GM21825 (cell line): ENCODE results near the gene TANC1.

ENCODE experiments used
- ATAC-seq: cut with Tn5 transposase; IDR thresholded peaks from one replicate; pipeline ENCODE4 v1.9.1; 2021; ENCODE audit warnings: mild to moderate bottlenecking, moderate library complexity; ENCODE audit not compliant: unreplicated experiment

The TANC1 gene

GRCh38 chr2:159211447-159212396 is 243.3 kb downstream of the TANC1 start:
- no peak for ATAC-seq

DNA sequence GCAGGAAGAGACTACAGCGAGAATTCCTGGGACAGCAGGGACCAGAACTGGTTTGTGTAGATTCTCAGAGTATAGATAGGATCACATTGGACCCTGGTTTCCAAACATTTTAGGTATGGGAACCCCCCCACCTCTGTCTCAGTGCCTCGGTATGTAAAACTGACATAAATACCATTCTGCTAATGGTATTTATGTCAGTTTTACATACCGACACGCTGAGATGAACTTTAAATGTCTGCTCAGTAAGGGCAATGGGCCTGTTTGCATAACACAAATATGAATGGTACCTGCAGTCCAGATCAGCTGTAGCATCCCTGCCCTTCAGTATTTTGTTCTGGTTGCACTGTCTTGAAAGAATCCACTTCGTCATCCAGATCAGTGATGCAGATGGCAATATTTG is 244.9 kb downstream of the TANC1 start:
- no peak for ATAC-seq

DNA sequence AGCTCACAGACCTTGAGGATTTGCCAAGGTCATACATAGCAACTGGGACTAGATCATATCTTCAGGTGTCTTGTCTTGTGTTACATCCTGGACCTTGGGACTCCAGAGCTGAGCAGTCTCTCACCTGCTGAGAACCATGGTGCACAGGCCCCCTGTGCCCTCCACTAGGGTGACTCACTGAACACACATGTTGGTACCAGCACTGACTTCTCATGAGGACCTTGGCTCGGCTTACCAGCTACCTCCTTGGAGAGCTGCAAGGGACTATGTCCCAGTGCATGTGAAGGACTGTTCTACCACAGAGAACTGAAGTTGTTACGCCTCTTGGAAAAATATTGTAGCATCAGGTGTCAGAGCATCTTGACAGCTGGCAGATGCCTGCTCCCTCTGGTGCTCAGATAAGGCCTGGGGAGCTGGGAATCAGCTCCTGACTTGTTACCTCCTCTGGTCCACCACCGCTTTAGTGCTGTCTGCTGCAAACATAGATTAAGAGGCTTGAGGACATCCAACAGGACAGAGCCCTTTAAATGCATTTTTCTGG is 246.0 kb downstream of the TANC1 start:
- no peak for ATAC-seq

GRCh38 chr2:159215116-159215515 is 246.7 kb downstream of the TANC1 start:
- ATAC-seq, result no peak

GRCh38 chr2:159217676-159218075 is 249.2 kb downstream of the TANC1 start:
- no peak for ATAC-seq

DNA sequence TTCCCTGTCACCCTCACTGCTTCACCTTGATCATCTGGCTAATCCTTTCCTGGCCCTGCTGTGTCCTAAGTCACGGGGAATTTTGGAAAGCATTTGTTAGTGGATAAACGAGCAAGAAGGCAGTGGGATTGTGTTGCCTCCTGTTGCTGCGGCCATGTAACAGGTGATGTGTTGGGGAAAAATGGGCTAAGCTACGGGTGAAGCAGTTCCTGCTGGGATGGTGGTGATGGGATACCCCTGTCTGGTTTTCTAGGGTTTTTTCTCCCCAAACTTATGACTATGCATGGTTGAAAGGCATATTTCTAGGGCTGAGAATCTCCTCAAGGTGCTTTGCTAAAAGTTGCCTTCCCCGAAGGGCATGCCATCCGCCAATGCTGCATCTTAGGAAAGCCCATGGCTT is 249.9 kb downstream of the TANC1 start:
- no peak for ATAC-seq

GRCh38 chr2:159219394-159219998 is 251.1 kb downstream of the TANC1 start:
- ATAC-seq, result no peak

DNA sequence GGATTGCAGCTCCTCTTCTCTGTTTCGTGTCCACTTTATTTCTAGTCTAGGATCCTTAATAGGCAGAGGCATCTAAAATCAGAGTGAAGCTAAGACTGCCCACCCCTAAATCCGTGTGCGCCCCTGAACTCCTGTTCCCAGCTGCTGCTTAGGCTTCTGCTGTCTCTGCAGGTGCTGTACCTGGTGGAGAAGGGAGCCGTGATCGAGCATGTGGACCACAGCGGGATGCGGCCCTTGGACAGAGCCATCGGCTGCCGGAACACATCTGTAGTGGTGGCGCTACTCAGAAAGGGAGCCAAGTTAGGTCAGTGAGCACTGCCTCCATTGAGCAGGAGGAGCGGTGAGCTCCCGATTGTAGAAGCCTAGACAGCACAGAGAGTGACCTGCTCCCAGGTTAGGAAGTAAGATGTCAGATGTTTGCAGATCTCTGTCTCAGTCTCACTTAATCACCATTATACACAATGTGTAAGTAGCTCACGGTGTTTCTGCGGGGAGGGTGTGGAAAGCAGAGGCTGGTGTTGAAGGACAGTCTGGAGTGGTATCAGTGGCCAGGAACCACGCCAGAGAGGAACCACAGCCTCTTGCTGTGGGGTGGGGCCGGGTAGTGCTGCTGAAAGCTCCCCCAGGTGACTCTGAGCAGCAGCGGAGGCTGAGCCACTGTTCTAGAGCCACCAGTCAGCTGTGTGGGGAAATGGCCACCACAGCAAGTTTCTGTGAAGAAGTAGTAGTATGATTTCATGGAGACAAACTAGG is 255.8 kb downstream of the TANC1 start:
- no peak for ATAC-seq

DNA sequence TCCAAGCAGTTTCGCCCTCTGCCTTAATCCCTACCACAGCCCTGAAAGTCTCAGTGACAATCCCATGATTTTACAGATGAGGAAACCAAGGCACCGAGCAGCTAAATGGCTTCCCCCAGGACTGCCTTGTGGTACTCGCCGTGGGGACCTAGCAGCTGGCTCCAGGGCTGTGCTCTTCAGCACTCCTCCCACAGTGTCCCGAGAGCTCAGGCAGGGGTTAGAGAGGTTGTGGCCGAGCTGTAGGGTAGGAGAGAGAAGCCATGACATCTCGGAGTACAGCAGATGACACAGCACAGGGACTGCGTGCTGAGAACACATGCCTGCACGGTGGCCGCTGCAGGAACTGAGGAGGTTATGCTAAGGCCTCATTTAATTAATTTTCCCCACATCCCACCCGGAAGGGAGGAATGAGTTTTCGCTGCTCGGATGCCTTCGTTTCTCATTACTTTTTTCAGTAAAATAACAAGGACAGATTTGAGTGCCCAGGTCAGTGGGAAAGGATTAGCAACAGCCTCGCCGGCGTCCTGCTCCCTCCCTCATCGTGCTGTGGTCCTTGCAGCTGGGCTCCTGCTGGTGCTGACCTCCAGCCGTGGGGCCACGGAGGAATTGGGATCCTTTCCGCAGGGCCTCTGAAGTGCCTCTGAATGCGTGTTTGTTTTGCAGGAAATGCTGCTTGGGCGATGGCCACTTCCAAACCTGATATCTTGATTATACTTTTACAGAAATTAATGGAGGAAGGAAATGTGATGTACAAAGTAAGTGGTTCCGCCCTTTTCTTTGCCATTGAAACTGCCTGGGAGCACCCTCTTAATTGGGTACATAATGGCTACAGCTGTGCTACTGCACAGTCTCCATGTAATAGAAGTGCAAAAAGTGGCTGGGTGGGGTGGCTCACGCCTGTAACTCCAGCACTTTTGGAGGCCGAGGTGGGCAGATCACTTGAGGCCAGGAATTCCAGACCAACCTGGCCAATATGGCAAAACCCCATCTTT is 256.9 kb downstream of the TANC1 start:
- no peak for ATAC-seq

GRCh38 chr2:159226059-159226461 is 257.6 kb downstream of the TANC1 start:
- peak; percentile 59 for ATAC-seq

GRCh38 chr2:159226608-159227385 is 258.4 kb downstream of the TANC1 start:
- no peak for ATAC-seq

DNA sequence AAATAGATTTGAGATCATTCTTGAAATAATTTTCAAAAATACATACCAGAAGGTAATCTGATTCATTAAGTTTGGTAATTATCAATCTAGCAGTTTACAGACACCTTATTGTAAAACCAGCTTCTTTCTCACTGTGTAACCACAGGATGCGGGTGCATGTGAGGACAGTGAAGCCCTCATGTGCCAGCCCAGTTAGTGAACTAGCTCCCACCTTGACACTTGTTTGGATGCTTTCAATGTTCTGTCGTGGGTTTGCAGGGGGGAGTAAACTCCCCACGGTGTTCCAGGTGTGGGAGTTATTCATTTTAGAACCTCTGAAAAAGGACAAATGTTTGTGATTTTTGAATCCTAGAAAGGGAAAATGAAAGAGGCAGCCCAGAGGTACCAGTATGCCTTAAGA is 259.0 kb downstream of the TANC1 start:
- ATAC-seq, result no peak

DNA sequence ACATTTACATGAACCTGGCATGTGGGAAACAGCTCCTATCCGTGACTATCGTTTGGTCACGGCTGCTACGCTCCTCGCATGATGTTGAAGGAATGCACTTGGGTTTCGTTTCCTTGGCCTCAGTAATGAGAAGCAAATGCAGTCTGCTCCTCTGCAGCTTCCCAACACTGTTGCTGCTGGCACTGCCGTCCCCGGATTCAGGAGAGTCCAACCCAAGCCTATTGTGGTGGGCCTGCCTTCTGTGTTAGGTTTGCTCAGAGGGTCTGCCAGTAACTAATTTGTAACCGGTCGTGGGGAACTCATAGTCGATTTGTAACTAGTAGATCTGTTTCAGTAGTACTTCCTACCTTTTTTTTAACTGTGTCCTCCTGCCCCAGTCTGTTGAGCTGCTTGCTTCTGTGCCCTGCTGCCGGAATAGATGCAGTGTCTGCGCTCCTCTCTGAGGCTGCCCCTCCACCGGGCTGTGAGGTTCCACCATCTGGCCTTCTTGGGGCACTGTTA is 259.7 kb downstream of the TANC1 start:
- no peak for ATAC-seq

- no peak for ATAC-seq
These were observed 261.2 kb downstream of the TANC1 start for GRCh38 chr2:159229476-159230144.

DNA sequence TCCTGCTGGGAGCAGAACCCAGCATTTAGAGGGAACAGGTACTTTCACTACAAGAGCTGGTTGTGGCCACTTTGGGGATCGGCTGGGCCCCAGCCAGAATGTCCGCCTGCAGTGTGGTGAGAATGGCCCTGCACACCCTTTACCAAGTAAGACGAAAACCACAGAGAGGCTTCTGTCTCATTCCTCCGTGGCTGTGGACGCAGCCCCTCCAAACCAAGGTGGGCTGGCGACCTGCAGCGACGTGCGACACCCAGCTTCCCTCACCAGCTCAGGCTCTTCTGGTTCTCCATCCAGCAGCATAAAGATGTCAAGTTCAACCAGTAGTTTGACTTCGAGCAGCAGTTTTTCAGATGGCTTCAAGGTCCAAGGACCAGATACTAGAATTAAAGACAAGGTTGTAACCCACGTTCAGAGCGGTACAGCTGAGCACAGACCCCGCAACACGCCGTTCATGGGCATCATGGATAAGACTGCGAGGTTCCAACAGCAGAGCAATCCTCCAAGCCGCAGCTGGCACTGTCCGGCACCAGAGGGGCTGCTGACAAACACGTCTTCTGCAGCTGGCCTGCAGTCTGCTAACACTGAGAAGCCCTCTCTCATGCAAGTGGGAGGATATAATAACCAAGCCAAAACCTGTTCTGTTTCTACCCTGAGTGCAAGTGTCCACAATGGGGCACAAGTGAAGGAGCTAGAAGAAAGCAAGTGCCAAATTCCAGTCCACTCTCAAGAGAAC is 261.9 kb downstream of the TANC1 start:
- no peak for ATAC-seq

- ATAC-seq, result no peak
These were observed 264.2 kb downstream of the TANC1 start for GRCh38 chr2:159232456-159233170.

- no peak for ATAC-seq
These were observed 266.4 kb downstream of the TANC1 start for GRCh38 chr2:159234868-159235267.
